ENCODE data around the gene NUDCD2.

DNA sequence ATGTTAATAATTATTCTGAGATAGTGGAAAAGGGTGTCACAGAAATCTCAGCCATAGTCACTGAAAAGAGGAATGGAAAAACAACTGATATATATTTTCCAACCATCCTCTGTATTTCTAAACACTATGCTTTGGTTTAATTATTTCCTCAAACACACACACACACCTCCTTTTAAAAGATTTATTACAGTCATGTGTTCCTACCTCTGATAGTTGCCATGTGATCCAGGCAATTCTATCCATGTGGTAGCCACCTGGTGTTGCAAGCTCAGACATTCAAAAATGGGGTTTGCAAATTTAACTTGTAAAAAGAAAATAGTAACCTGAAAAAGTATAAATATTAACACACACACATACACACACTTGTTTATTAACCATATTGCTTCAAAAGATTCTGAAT, 62.5 kb downstream of the NUDCD2 start:
- TF ChIP-seq, protein P1, sequence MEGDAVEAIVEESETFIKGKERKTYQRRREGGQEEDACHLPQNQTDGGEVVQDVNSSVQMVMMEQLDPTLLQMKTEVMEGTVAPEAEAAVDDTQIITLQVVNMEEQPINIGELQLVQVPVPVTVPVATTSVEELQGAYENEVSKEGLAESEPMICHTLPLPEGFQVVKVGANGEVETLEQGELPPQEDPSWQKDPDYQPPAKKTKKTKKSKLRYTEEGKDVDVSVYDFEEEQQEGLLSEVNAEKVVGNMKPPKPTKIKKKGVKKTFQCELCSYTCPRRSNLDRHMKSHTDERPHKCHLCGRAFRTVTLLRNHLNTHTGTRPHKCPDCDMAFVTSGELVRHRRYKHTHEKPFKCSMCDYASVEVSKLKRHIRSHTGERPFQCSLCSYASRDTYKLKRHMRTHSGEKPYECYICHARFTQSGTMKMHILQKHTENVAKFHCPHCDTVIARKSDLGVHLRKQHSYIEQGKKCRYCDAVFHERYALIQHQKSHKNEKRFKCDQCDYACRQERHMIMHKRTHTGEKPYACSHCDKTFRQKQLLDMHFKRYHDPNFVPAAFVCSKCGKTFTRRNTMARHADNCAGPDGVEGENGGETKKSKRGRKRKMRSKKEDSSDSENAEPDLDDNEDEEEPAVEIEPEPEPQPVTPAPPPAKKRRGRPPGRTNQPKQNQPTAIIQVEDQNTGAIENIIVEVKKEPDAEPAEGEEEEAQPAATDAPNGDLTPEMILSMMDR (IDR thresholded peaks at IDR 0.05) = no peak
- TF ChIP-seq POLR2AphosphoS5 (IDR thresholded peaks at IDR 0.05) (no peak), POLR2A (IDR thresholded peaks at IDR 0.05) (no peak)
